Activated naive CD4-positive, alpha-beta T cell treated with anti-CD3 and anti-CD28 coated beads, Interleukin-2, amount 10 ng/mL, durations not matched to agents 7 days and 5 days (primary cell): Measurements from ENCODE around the gene KRT80.

ENCODE experiments used
- CTCF ChIA-PET: fragments of 350-600 bp; sonication (Branson Sonifier 250); formaldehyde crosslinking; loops from one replicate; lab custom pipeline; 2021; ENCODE audit warnings: antibody characterized with exemption; lab: Charles Lee
- DNase-seq: peaks from one replicate; pipeline ENCODE4 v3.0.0-alpha.2; 2020
- H3K27ac Mint-ChIP-seq: one replicate; pipeline ENCODE4 v1.8.0; 2021; ENCODE audit warnings: mild to moderate bottlenecking, moderate library complexity, mixed read lengths
- H3K27me3 Mint-ChIP-seq: one replicate; pipeline ENCODE4 v1.8.0; 2021; ENCODE audit warnings: mild to moderate bottlenecking, mixed read lengths
- H3K36me3 Mint-ChIP-seq: one replicate; pipeline ENCODE4 v1.8.0; 2021; ENCODE audit warnings: mixed read lengths
- H3K4me1 Mint-ChIP-seq: one replicate; pipeline ENCODE4 v1.8.0; 2021; ENCODE audit warnings: mixed read lengths
- H3K4me3 Mint-ChIP-seq: one replicate; pipeline ENCODE4 v1.8.0; 2021; ENCODE audit warnings: mild to moderate bottlenecking, moderate library complexity, mixed read lengths
- H3K9me3 Mint-ChIP-seq: one replicate; pipeline ENCODE4 v1.8.0; 2021; ENCODE audit warnings: mixed read lengths

KRT80 gene

GRCh38 chr12:52121824-52122539 lies 69.8 kb downstream of the KRT80 start:
- peak; percentile 79 for DNase-seq
- no peak overlapping the region for H3K4me3 Mint-ChIP-seq
- peaks cover 81% of the 10 kb centered on the region for H3K27me3 Mint-ChIP-seq
- H3K4me1 Mint-ChIP-seq, result peaks cover 13% of the 10 kb centered on the region
- H3K9me3 Mint-ChIP-seq, result no peaks in the 10 kb centered on the region
- no peaks in the 10 kb centered on the region for H3K36me3 Mint-ChIP-seq
- H3K27ac Mint-ChIP-seq, result no peak overlapping the region
- CTCF ChIA-PET, result interaction anchor here (0.7 to 5.7 kb wide), 16 partner anchors 9 to 206 kb away, joined by 3 to 94 read pairs (median 3); no protein-coding TSS in a partner anchor

- Mint-ChIP-seq H3K4me3 (no peak overlapping the region), H3K27ac (no peak overlapping the region)
These were observed 70.6 kb downstream of the KRT80 start for GRCh38 chr12:52120951-52121823.

GRCh38 chr12:52119398-52120254 lies 72.2 kb downstream of the KRT80 start:
- H3K27ac Mint-ChIP-seq, result no peak overlapping the region

More at GRCh38 chr12:52120951-52121823, 70.6 kb downstream of the KRT80 start:
- Mint-ChIP-seq H3K9me3 (no peaks in the 10 kb centered on the region), H3K4me1 (peaks cover 21% of the 10 kb centered on the region), H3K36me3 (no peaks in the 10 kb centered on the region), H3K27me3 (peaks cover 78% of the 10 kb centered on the region)
- DNase-seq, result no peak
- CTCF ChIA-PET, result interaction anchor here (0.7 to 5.7 kb wide), 19 partner anchors 9 to 886 kb away, joined by 3 to 94 read pairs (median 3); no protein-coding TSS in a partner anchor

More at GRCh38 chr12:52119398-52120254, 72.2 kb downstream of the KRT80 start:
- peaks cover 71% of the 10 kb centered on the region for H3K27me3 Mint-ChIP-seq
- H3K4me3 Mint-ChIP-seq, result no peak overlapping the region
- H3K4me1 Mint-ChIP-seq, result peaks cover 23% of the 10 kb centered on the region
- H3K36me3 Mint-ChIP-seq, result no peaks in the 10 kb centered on the region
- H3K9me3 Mint-ChIP-seq, result no peaks in the 10 kb centered on the region
- DNase-seq, result peak; percentile 53
- CTCF ChIA-PET, result interaction anchor here (0.6 to 5.3 kb wide), 10 partner anchors 27 to 176 kb away, joined by 3 to 92 read pairs (median 4); partner anchors contain the start of gene NR4A1
